NCI-H1694 treated with DMSO at 0.1 percent for 48 hours (cell line): ENCODE data around the gene FOXE3.

ENCODE experiments used
- DNase-seq: peaks from one replicate; lab custom pipeline; 2025; lab: John Stamatoyannopoulos, UW

Gene FOXE3

DNA sequence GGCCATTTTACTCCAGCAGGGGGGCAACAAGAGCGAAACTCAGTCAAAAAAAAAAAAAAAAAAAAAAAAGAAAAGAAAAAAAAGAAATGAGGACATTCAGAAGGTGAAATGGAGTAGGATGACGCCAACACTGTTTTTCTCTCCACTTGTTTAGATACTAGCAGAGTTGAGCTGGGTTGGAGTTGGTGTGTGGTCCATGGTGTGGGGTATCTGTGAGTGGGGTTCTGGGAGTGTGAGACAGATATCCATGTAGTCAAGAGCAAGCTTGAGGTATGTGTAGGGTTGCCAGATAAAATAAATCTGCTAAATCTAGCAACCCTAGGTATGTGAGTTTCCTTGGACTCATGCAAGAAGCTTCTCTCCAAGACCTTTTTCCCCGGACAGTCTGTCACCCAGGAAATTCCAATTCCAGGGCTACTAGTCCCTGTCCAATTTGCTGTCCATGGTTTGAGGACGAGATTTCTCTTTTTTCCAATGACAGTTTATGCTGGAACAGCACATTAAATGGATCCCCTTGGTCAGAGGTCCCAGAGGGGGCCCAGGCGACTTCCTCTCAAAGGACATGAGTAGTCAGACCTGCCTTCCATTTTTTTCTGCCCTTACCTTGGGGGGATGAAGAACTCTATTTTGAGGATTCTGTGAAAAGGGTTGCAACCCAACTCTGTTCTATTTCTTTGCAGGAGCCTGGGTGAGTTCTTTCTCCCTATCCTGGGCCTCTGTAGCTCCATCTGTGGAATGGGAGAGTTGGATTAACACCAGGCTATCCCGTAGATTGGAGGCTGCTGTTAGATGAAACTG, 19.6 kb downstream of the FOXE3 start:
- DNase-seq = no peak

GRCh38 chr1:47436304-47436978, 20.4 kb downstream of the FOXE3 start:
- DNase-seq = peak; percentile 63

DNA sequence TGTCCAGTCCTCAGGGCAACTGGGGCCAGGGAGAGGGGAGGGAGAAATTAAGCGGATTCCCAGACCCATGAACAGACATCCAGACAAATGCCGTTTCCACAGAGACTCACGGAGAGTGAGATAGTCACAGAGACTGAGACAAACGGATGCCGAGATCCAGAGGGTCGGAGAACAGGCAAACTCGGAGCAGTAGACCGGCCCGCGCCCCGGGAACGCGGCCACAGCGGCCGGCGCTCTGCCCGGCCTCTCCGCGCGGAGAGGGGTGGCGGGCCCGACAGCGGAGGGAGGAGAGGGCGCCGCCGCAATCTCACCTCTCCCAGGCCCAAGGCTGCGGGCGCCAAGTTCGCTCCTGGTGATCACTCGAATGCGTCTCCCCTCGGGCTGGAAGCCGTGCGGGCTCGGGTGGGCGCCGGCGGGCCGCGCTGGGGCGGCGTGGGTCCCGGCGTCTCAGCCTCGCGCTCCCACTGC, 20.9 kb downstream of the FOXE3 start:
- peak; percentile 21 for DNase-seq

GRCh38 chr1:47437447-47438164, 21.5 kb downstream of the FOXE3 start, which contains the start of gene FOXD2:
FOXD2 (plus strand) TSS chr1:47438044; CDS start chr1:47438136, 92 bp downstream.
- DNase-seq = peak; percentile 84

DNA sequence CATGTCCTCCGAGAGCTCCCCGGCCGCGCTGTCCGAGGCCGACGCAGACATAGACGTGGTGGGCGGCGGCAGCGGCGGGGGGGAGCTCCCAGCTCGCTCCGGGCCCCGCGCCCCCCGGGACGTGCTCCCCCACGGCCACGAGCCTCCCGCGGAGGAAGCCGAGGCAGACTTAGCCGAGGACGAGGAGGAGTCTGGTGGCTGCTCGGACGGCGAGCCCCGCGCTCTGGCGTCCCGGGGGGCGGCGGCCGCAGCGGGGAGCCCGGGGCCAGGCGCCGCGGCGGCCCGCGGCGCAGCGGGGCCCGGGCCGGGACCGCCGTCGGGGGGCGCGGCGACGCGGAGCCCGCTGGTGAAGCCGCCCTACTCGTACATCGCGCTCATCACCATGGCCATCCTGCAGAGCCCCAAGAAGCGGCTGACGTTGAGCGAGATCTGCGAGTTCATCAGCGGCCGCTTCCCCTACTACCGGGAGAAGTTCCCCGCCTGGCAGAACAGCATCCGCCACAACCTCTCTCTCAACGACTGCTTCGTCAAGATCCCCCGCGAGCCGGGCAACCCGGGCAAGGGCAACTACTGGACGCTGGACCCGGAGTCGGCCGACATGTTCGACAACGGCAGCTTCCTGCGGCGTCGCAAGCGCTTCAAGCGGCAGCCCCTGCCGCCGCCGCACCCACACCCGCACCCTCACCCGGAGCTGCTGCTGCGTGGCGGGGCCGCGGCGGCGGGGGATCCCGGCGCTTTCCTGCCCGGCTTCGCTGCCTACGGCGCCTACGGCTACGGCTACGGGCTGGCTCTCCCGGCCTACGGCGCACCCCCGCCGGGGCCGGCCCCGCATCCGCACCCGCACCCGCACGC, 22.3 kb downstream of the FOXE3 start:
- no peak for DNase-seq

DNA sequence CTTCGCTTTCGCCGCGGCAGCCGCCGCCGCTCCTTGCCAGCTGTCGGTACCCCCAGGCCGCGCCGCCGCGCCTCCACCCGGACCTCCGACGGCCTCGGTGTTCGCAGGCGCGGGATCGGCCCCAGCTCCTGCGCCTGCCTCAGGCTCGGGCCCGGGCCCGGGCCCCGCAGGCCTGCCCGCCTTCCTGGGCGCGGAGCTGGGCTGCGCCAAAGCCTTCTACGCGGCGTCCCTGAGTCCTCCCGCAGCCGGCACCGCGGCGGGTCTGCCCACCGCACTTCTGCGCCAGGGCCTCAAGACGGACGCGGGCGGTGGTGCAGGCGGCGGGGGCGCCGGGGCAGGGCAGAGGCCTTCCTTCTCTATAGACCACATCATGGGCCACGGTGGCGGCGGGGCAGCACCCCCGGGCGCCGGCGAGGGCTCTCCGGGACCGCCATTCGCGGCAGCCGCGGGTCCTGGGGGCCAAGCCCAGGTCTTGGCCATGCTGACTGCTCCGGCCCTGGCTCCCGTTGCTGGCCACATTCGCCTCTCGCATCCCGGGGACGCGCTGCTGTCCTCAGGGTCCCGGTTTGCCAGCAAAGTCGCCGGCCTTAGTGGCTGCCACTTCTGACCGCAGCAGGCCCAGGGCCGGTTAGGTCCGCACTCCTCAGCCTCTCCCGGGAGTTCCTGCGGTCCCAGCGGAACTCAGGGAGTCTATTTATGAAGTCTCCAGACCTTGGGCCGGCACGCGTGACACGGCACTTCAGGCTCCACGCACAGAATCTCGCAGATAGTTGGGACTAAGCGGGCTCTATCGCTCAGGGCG, 23.1 kb downstream of the FOXE3 start:
- no peak for DNase-seq

DNA sequence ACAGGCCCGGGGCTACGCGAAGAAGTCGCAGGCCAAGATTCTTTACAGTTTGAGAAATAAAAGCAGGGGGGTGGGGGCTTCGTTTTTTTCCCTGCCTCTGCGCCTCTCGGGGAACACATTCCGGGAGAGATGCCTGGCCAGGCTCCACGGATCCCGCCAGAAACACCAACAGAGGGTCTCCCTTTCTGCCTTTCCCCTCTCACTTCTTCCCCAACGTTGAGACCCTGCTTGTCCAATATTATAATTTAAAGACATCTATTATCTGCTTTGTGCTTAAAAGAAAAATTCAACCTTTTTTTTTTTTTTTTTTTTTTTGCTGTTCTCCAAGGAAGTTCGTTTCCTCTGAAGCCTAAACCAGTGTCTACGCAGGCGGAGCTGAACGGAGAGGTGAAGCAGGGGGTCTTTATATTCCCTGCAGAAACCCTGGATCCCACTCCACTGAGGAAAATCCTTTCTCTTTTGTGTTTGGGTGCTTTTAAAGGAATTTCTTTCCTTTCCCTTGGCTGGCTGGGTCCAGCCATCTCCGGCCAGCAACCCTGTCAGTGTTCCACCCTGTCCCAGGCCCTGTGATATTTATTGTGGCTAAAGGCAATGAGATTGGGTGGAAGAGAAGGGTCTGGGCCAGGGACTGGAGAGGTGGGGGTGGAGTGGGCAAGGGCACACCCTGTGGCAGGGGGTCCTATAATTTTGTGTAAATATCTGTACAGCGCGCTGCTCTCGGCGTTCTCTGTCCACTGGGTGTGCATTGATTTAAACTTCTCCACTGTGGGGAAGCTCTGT, 23.9 kb downstream of the FOXE3 start:
- no peak for DNase-seq

- DNase-seq = no peak
Measured at GRCh38 chr1:47440599-47441081, 24.6 kb downstream of the FOXE3 start.

DNA sequence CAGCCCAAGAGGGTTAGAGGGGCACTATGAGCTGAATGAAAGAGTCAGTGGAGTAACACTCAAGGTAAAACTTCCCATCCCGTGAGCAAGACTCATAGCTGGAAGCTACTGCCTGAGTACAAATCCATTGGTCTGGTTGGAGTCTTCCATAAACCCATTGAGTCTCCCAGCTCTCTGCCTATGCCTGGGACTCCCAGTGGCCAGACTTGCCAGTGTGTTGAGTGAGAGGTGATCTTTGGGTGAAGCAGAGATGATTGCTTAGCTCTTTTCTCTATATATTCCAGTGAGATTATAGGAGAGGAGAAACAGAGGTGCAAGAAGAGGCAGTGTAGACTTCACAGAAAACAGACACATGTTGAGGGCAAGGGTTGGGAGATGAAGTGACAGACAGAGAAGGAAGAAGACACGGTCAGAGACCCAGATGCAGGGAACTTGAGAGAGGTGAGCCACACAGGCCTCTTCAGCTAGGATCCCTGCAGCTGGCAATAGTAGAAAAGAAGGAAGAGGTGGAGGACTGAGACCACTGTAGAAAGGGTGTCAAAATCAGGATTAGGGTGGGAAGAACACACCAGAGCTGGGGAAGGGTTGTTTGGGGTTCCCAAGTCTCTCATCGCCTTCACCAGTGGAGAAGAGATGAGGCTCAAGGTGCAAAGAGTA, 25.5 kb downstream of the FOXE3 start:
- no peak for DNase-seq

GRCh38 chr1:47442202-47442601, 26.1 kb downstream of the FOXE3 start:
- DNase-seq = no peak

DNA sequence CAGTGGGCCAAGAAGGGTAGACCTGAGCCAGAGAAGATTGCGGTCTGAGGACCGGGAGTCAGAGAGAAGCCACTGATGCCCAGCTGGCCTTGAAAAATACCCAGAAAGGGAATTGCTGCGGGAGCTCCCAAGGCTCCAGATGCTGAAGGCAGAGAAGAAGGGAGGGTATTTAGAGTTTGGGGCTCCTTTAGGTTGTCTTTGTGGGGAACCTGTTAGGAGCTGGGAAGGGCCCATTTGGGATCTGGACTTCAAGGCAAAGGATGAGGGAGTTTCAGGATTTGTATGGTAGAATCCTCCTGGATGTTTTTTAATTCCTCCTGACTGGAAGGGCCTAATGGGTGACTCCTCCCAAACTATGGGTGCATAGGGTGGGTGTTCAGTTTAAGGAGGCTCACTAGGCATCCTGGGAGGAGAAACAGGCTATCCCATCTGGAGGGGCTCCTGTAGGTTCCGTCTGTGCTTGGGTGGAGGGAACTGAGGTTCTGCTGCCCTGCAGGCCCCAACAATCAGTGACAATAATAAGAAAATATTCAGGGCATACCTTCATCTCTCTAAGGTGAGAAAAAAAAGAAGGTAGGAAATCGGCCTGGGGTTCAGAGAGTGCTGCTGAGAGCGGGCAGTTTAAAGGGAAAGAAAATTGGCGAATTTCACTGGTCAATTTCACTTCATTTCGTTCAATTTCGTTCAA, 26.9 kb downstream of the FOXE3 start:
- no peak for DNase-seq

DNA sequence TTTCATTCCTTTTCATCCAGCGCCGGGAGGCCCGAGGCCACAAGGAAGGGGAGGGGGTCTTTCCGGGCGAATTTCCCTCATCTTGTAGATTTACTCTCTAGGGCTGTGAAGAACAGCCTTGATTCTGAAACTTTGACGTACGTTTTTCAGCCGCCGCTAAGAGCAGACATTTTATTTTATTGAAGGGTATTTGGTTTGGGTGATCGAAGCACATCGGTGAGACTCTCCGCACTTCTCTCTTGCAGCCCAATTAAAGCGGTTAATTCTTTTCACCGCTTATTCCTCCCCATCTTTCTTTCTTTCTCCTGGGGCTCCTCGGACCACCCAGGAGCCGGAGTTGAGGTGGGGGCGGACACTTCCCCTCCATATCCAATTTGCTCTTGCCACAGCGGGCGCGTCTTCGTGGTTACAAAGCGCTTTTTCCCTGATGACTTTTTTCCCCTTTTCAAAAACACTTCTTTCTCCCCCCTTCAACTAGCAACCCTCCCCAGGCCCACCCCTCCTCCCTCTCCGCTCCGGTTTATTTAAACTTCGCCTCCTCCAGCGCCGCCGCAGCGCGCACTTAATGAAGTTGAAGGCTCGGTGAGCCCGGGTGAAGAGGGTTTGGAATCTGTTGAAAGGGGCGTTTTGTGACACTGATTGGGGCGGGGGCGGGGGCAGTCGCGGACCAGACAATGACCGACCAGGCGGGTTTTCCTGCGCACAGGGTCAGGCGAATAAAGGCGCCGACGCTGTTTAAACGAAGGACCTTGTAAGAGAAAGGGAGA, 27.6 kb downstream of the FOXE3 start:
- no peak for DNase-seq

DNA sequence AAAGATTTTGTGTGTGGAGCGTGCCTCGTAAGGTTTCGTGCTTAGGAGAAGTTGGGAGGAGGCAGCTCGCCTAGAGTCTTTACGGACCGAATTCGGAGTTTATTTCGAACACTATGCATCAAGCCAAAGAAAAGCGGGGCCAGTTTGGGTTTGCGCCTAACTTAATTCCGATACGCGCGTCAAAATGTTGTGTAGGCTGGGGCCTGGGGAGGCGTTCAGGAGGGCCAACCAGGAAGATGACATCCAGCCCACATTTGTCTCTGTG, 28.1 kb downstream of the FOXE3 start:
- DNase-seq = no peak

GRCh38 chr1:47444562-47445465, 28.7 kb downstream of the FOXE3 start:
- no peak for DNase-seq

DNA sequence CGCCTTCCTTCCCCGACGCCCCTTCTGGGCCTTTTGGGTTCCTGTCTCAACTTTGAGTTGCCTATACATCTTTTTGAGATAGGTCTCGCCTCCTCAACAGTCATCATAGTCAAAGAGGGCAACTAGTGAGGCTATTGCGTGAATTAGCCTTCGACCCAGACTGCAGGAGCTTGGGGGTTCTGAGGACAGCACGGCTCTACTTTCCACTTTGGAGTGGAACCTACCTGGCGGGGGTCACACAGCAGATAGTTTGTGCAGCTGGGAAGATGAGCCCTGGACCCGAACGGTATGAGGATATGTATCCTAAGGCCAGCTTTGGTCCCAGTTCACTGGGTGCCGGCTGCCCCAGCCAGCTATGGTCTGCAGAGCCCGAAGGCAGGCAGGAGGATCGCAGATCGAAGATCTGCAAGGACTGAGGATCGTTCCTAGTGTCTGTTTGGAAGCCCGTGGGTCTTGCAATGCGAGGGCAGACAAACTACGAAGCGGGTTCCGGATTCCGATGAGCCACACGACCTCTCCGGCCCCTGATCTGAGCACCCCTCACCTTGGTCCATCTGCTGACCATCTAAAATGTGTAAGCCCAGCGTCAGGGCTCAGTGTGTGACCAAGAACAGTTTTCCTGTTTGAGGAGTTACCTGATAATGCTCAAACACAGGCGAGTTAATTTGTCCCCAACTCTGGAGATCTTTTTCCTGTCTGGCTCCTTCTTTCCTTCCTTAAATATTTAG, 29.9 kb downstream of the FOXE3 start:
- no peak for DNase-seq

- DNase-seq = no peak
Measured at GRCh38 chr1:47448462-47449222, 32.6 kb downstream of the FOXE3 start.
